HepG2 (cell line): ENCODE data around the gene WNT9A. TPM values are rescaled to one million over a fixed set of nuclear protein-coding genes. Genes with fewer than 3 reads are reported as not detected.

Experiments
- ATAC-seq: fragments of 200-7000 bp; cut with Tn5 transposase; 3 replicates; pipeline ENCODE4 v1.9.1; 2020; ENCODE audit warnings: mild to moderate bottlenecking, moderate library complexity
- BruUV-seq: library from RNA; stranded (reverse); fragments of 400-500 nt; replicated peaks from 2 replicates; lab custom pipeline; 2021; lab: Mats Ljungman, UMichigan
- CTCF ChIA-PET: fragments of 300-600 bp; formaldehyde crosslinking; extraction: SDS; loops from one replicate; lab custom pipeline; 2021; ENCODE audit warnings: low total read pairs, inconsistent platforms, low intra/inter-chr PET ratio; lab: Yijun Ruan, JAX
- POLR2A ChIA-PET: fragments of 350-600 bp; sonication (Branson Sonifier 250); formaldehyde crosslinking; loops from one replicate; lab custom pipeline; 2020; ENCODE audit warnings: antibody characterized with exemption, inconsistent platforms; lab: Yijun Ruan, JAX
- DNase-seq: peaks from one replicate; pipeline ENCODE4 v3.0.0-alpha.2; 2015; ENCODE audit warnings: low spot score
- FAIRE-seq: peaks from 3 replicates; lab custom pipeline; 2011; peaks lifted over from hg19 to GRCh38; lab: Jason Lieb, UNC
- H2AFZ ChIP-seq: one replicate; pipeline ENCODE4 v1.6.1; 2011; ENCODE audit warnings: low read length, inconsistent platforms
- H3K27ac ChIP-seq: fragments of 300-600 bp; 3 replicates; pipeline ENCODE4 v1.8.0; 2011; ENCODE audit warnings: mixed run types, mild to moderate bottlenecking, mixed read lengths, low read length, inconsistent platforms; ENCODE audit not compliant: insufficient read depth; ENCODE audit errors: extremely low read length
- H3K27me3 ChIP-seq, 2 experiments: fragments of 200-600 bp in 1 of 2; 2 replicates in 1 of 2; 3 replicates in 1 of 2; pipeline versions ENCODE4 v1.6.0 to v1.8.0; 2011; ENCODE audit warnings: low read length in 2 of 2, mild to moderate bottlenecking in 2 of 2, moderate library complexity in 2 of 2, inconsistent platforms in 1 of 2; ENCODE audit not compliant: insufficient read depth in 2 of 2, control insufficient read depth in 1 of 2
- H3K36me3 ChIP-seq, 2 experiments: fragments of 200-600 bp in 1 of 2; replicated peaks in 1 of 2; 2 replicates in 1 of 2; 3 replicates in 1 of 2; pipeline versions ENCODE4 v1.5.1 to v1.8.0; 2011; ENCODE audit warnings: low read length in 2 of 2, inconsistent platforms in 1 of 2; ENCODE audit not compliant: insufficient read depth in 2 of 2, control insufficient read depth in 1 of 2
- H3K4me1 ChIP-seq: 2 replicates; pipeline ENCODE4 v1.5.1; 2012; ENCODE audit warnings: low read length, inconsistent platforms; ENCODE audit not compliant: insufficient read depth
- H3K4me2 ChIP-seq: 2 replicates; pipeline ENCODE4 v1.6.0; 2011; ENCODE audit warnings: low read depth, low read length, inconsistent platforms
- H3K4me3 ChIP-seq, 3 experiments: fragments of 200-600 bp in 1 of 3; sonication (generic), shearing (Covaris generic) in 1 of 3; replicated peaks in 1 of 3; 2 replicates each; pipeline ENCODE4 v1.5.1; 2011 to 2016; ENCODE audit warnings: low read length in 3 of 3, inconsistent platforms in 2 of 3, low read depth in 2 of 3, mild to moderate bottlenecking in 2 of 3, control low read depth in 1 of 3, mixed read lengths in 1 of 3; ENCODE audit not compliant: insufficient read depth in 1 of 3
- H3K79me2 ChIP-seq: one replicate; pipeline ENCODE4 v1.6.1; 2011; ENCODE audit warnings: low read length, inconsistent platforms; ENCODE audit not compliant: insufficient read depth
- H3K9ac ChIP-seq: 2 replicates; pipeline ENCODE4 v1.6.0; 2011; ENCODE audit warnings: mild to moderate bottlenecking, low read depth, low read length, inconsistent platforms; ENCODE audit not compliant: insufficient read depth
- H3K9me3 ChIP-seq: 2 replicates; pipeline ENCODE4 v1.5.1; 2012; ENCODE audit warnings: mild to moderate bottlenecking, low read length
- H4K20me1 ChIP-seq: 2 replicates; pipeline ENCODE4 v1.6.0; 2011; ENCODE audit warnings: inconsistent platforms, mild to moderate bottlenecking, low read length, moderate library complexity; ENCODE audit not compliant: insufficient read depth
- HDAC6 ChIP-seq: fragments of 200-600 bp; sonication (generic); IDR thresholded peaks from 2 replicates; pipeline ENCODE4 v1.7.0; 2017; ENCODE audit warnings: mild to moderate bottlenecking, antibody characterized with exemption, low read length, low read depth
- HNF1A ChIP-seq, 2 experiments: sonication (generic) in 1 of 2; formaldehyde crosslinking in 1 of 2; IDR thresholded peaks; 2 replicates each; pipeline versions ENCODE4 v1.4.0 to v1.6.1; 2016 to 2020; ENCODE audit warnings: borderline replicate concordance in 1 of 2, low read depth in 1 of 2, mild to moderate bottlenecking in 1 of 2, missing genetic modification reagents in 1 of 2
- MTF2 ChIP-seq: sonication (generic); formaldehyde crosslinking; IDR thresholded peaks from 2 replicates; pipeline ENCODE4 v1.5.0; 2020; ENCODE audit warnings: missing genetic modification reagents, borderline replicate concordance
- PHF8 ChIP-seq: sonication (generic); formaldehyde crosslinking; IDR thresholded peaks from 2 replicates; pipeline ENCODE4 v1.5.0; 2020; ENCODE audit warnings: missing genetic modification reagents
- SMC3 ChIP-seq: IDR thresholded peaks from 2 replicates; pipeline ENCODE4 v1.6.1; 2011; ENCODE audit warnings: low read length, improper control_type of control experiment
- ZNF10 ChIP-seq: sonication (generic); formaldehyde crosslinking; IDR thresholded peaks from 2 replicates; pipeline ENCODE4 v1.4.0; 2020; ENCODE audit warnings: mild to moderate bottlenecking, low read depth, missing genetic modification reagents, borderline replicate concordance
- ZNF253 ChIP-seq: sonication (generic); formaldehyde crosslinking; IDR thresholded peaks from 2 replicates; pipeline ENCODE4 v1.8.0; 2022; ENCODE audit warnings: mild to moderate bottlenecking, missing genetic modification reagents, borderline replicate concordance
- ZNF331 ChIP-seq: sonication (generic); formaldehyde crosslinking; IDR thresholded peaks from 2 replicates; pipeline ENCODE4 v1.4.0; 2020; ENCODE audit warnings: missing genetic modification reagents
- ZNF530 ChIP-seq: sonication (generic); formaldehyde crosslinking; IDR thresholded peaks from 2 replicates; pipeline ENCODE4 v1.5.0; 2020; ENCODE audit warnings: low read depth, mild to moderate bottlenecking, missing genetic modification reagents
- ZNF576 ChIP-seq: sonication (generic); formaldehyde crosslinking; IDR thresholded peaks from 2 replicates; pipeline ENCODE4 v1.4.0; 2020; ENCODE audit warnings: mild to moderate bottlenecking, missing genetic modification reagents
- ZNF782 ChIP-seq: sonication (generic); formaldehyde crosslinking; IDR thresholded peaks from 2 replicates; pipeline ENCODE4 v1.4.0; 2020; ENCODE audit warnings: missing genetic modification reagents, mild to moderate bottlenecking, borderline replicate concordance
- ZNF839 ChIP-seq: sonication (generic); formaldehyde crosslinking; IDR thresholded peaks from 2 replicates; pipeline ENCODE4 v1.4.0; 2020; ENCODE audit warnings: missing genetic modification reagents, mild to moderate bottlenecking, borderline replicate concordance
- WGBS: methylation state at CpG from one replicate; pipeline ENCODE4 v1.1.6; 2017; ENCODE audit warnings: low lambda C conversion rate; 5-methylcytosine and 5-hydroxymethylcytosine counted together
- in situ Hi-C: cut with HindIII; loops from 2 replicates; pipeline ENCODE4 v1.10.0; 2017; ENCODE audit warnings: low pct_unique_long_range_greater_than_20kb; ENCODE audit not compliant: extremely low pct_ligation_motif_present
- intact Hi-C: fragments of 100-400 bp; cut with micrococcal nuclease; formaldehyde crosslinking; loops from one replicate; pipeline ENCODE4 v1.10.0; 2022; ENCODE audit not compliant: unreplicated experiment
- polyA plus RNA-seq, 8 experiments: library from polyadenylated mRNA; depleted of rRNA in 3 of 8; stranded (reverse) in 7 of 8; unstranded in 1 of 8; fragments of >200 nt; fragmentation: Illumina TruSeq in 4 of 8; extraction: Trizol in 4 of 8; gene quantifications; 2 replicates each; pipeline versions ENCODE4 v1.2.1 to v1.2.3, GENCODE V29; 2011 to 2016; ENCODE audit warnings: low read depth in 4 of 8, missing spikeins in 1 of 8, mixed read lengths in 1 of 8; ENCODE audit not compliant: insufficient read depth in 1 of 8
- total RNA-seq, 5 experiments: library from RNA; depleted of rRNA; stranded (reverse); fragments of >200 nt; fragmentation: Illumina TruSeq; extraction: Trizol; gene quantifications; 2 replicates each; pipeline ENCODE4 v1.2.3, GENCODE V29; 2016; ENCODE audit warnings: low read depth in 1 of 5
- TF ChIP-seq, protein P1 (sequence below): sonication (generic); formaldehyde crosslinking; IDR thresholded peaks from 2 replicates; pipeline ENCODE4 v1.5.0; 2020; ENCODE audit warnings: missing genetic modification reagents, mild to moderate bottlenecking, borderline replicate concordance
- TF ChIP-seq, protein P2 (sequence below): sonication (generic); formaldehyde crosslinking; IDR thresholded peaks from 2 replicates; pipeline ENCODE4 v1.5.1; 2020; ENCODE audit warnings: missing genetic modification reagents, mild to moderate bottlenecking, borderline replicate concordance

The WNT9A gene
- total and polyA plus RNA-seq, 2 of the 13 experiments (the other 11 are each of a cell fraction or from before 2014, with no cell fraction given) = 0.04 TPM; not detected in 1

DNA sequence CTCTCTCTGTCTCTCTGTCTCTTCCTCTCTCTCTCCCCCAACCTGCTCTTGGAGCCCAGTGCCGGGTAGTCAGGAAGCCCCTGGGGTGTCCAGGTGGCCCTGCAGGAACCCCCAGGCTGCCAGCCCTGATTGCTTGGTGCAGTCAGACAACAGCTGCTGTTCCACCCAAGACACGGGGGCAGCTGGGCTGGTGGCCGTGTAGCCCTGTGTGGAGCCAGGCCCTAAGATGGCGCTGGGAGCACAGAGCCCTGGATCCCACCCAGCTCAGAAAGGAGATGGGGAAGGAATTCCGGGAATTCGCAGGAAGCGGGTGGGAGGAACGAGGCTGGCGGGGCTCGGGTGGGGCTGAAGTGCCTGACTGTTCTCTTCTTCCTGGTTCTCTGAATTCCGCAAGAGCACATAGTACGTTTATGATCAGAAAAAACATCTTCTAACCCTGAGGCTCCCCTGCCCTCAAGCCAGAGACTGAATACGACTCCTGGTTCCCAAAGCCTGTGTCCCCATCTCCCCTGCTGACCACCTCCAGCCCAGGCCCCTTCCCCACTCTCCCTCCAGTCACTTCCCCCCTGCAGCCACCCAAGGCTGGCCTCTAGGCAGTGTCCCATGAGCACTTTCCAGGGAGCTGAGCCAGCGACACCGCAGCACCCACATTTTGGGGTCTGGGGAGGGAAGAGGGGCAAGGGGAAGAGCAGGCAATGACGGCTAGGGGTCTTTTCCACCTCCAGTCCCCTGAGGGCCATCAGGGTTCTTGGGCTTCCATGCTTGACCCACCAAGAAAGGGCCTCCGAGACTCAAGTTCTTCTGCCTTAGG lies 55.0 kb downstream of the WNT9A start:
- in situ Hi-C loops = no loop called here
- TF ChIP-seq ZNF253 (CRISPR knock-in tag) (no peak), HDAC6 (no peak), ZNF331 (CRISPR knock-in tag) (no peak), ZNF10 (CRISPR knock-in tag) (no peak), ZNF530 (CRISPR knock-in tag) (no peak), SMC3 (no peak), ZNF839 (CRISPR knock-in tag) (no peak), PHF8 (CRISPR knock-in tag) (no peak), MTF2 (CRISPR knock-in tag) (no peak), ZNF782 (CRISPR knock-in tag) (no peak), ZNF576 (CRISPR knock-in tag) (no peak), HNF1A (IDR thresholded peaks at IDR 0.05; ENCODE audit: low read depth) (no peak), HNF1A (CRISPR knock-in tag; IDR thresholded peaks at IDR 0.05; ENCODE audit: borderline replicate concordance) (no peak)
- TF ChIP-seq, protein P1, sequence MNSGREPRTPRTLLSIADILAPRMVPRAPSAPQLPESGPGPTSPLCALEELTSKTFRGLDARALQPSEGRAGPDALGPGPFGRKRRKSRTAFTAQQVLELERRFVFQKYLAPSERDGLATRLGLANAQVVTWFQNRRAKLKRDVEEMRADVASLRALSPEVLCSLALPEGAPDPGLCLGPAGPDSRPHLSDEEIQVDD (CRISPR knock-in tag) = no peak
- TF ChIP-seq, protein P2, sequence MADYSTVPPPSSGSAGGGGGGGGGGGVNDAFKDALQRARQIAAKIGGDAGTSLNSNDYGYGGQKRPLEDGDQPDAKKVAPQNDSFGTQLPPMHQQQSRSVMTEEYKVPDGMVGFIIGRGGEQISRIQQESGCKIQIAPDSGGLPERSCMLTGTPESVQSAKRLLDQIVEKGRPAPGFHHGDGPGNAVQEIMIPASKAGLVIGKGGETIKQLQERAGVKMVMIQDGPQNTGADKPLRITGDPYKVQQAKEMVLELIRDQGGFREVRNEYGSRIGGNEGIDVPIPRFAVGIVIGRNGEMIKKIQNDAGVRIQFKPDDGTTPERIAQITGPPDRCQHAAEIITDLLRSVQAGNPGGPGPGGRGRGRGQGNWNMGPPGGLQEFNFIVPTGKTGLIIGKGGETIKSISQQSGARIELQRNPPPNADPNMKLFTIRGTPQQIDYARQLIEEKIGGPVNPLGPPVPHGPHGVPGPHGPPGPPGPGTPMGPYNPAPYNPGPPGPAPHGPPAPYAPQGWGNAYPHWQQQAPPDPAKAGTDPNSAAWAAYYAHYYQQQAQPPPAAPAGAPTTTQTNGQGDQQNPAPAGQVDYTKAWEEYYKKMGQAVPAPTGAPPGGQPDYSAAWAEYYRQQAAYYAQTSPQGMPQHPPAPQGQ (CRISPR knock-in tag) = no peak

More for the DNA sequence above, 55.0 kb downstream of the WNT9A start:
- Histone ChIP-seq H3K36me3 (no peaks in the 10 kb centered on the region), H3K27ac (no peak overlapping the region), H3K79me2 (no peaks in the 10 kb centered on the region), H2AFZ (no peak overlapping the region), H3K9me3 (no peaks in the 10 kb centered on the region), H3K4me3 (no peak overlapping the region), H3K4me1 (peaks cover 20% of the 10 kb centered on the region), H3K27me3 (peaks cover 6 to 37% of the 10 kb centered on the region in 2 experiments), H4K20me1 (no peaks in the 10 kb centered on the region), H3K9ac (no peak overlapping the region), H3K4me2 (no peak overlapping the region)
- DNase-seq (no peak), FAIRE-seq (no peak), ATAC-seq (no peak)
- WGBS = 11% methylated on average over 14 of the region's 17 CpGs
- no TSS peak for BruUV-seq
- intact Hi-C loops = no loop called here
- ChIA-PET CTCF (no interaction called here), POLR2A (no interaction called here)
